ENCODE measurements around the gene MMP15. TPM values are rescaled to one million over a fixed set of nuclear protein-coding genes. Genes with fewer than 3 reads are reported as not detected.
A peak's percentile ranks its signal among the peaks of the same experiment; 100 is the strongest.

The MMP15 gene
- total and polyA plus RNA-seq, 2 of the 13 experiments (the other 11 are each of a cell fraction or from before 2014, with no cell fraction given): 35.2 to 44.9 TPM

DNA sequence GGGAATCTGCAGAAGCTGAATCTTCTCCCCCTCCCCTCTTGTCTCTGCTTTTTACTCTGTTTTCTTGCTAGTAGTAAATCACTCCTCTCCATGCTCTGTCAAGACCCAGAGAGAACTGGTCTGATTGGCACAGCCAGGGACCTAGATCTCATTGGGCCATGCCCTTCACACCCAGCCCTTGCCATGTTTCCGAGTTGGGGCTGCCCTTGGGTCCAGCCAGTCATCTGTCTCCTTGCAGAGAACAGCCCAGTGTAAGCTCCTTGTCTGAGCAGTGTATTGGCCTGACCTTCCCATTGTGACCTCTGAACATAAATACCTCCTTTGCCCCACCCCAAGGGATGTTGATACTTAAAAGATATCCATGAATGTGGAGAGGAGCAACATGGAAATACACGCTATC is 3.9 kb downstream of the MMP15 start:
- no peak for DNase-seq (ENCODE audit: low spot score)
- Histone ChIP-seq H3K4me3 (replicated peaks in 1 of 3; ENCODE audit: insufficient read depth in 1 of 3, low read depth in 2 of 3, low read length in 3 of 3) (no peak overlapping the region), H4K20me1 (ENCODE audit: insufficient read depth, low read length) (peaks cover 34% of the 10 kb centered on the region; the same call in 1 of the 2 replicates), H3K79me2 (ENCODE audit: insufficient read depth, low read length) (peaks cover 35% of the 10 kb centered on the region), H3K27ac (ENCODE audit: extremely low read length, insufficient read depth, low read length) (no peak overlapping the region), H3K9me3 (ENCODE audit: low read length) (no peaks in the 10 kb centered on the region), H3K9ac (ENCODE audit: insufficient read depth, low read depth, low read length) (no peak overlapping the region), H3K4me2 (ENCODE audit: low read depth, low read length) (no peak overlapping the region), H2AFZ (ENCODE audit: low read length) (no peak overlapping the region), H3K4me1 (ENCODE audit: insufficient read depth, low read length) (peaks cover 52% of the 10 kb centered on the region), H3K36me3 (replicated peaks in 1 of 2; ENCODE audit: control insufficient read depth in 1 of 2, insufficient read depth in 2 of 2, low read length in 2 of 2) (peaks cover 3 to 8% of the 10 kb centered on the region in 2 experiments; a peak in 2 of 5 replicates), H3K27me3 (ENCODE audit: control insufficient read depth in 1 of 2, insufficient read depth in 2 of 2, low read length in 2 of 2) (no peaks in the 10 kb centered on the region)
- BruUV-seq (replicated peaks): no TSS peak
- ChIA-PET POLR2A (no interaction called here), CTCF (ENCODE audit: low intra/inter-chr PET ratio, low total read pairs) (no interaction called here)
- no peak for FAIRE-seq
- ATAC-seq: no peak
- peak; percentile 33 for TF ChIP-seq RBM22 (optimal IDR thresholded peaks at IDR 0.05; ENCODE audit: low read length)
- TF ChIP-seq ZXDC (CRISPR knock-in tag; IDR thresholded peaks at IDR 0.05): 0 out of 2 replicates have a peak, but pooled peaks have one; percentile 7
- TF ChIP-seq ZNF30 (CRISPR knock-in tag; IDR thresholded peaks at IDR 0.05): no peak
- intact Hi-C loops (cut with micrococcal nuclease; ENCODE audit: unreplicated experiment): loop anchor here (10.0 kb wide), 2 partner anchors 165 to 275 kb away; partner anchors contain the start of gene CSNK2A2
- in situ Hi-C loops (cut with HindIII; ENCODE audit: extremely low pct_ligation_motif_present, low pct_unique_long_range_greater_than_20kb): no loop called here
- 95% methylated on average over 2 of the region's 2 CpGs for WGBS (ENCODE audit: low lambda C conversion rate)

DNA sequence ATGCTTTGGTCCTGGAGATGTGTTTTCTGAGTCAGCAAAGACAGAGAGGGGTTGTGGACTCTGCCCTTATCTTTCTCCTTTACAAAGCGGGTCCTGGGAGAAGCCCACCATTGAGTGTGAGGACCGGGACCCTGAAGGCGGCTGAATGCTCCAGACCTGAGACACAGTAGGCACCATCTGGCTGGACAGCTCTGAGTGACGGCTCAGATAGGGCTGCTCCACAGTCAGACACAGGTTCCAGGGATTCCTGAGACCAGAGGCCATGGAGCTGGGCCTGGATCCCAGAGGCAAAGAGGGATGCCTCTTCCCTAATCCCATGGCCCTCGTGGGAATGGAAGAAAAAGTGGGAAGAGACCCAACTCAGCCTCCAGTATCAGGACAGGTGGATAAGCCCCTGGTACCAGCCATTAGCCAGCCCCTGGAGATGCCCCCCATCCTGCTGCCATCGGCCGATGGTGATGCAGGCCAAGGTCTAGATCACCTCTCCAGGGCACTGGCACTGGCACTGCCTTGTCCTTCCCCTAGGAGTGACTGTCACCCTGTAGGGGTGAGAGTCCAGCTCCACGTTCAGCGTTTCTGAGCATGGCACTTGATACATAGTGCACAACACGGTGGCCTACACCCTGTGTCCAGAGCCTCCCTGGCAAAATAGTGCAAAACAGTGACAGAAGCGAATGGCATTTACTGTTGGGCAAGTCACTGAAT is 4.7 kb downstream of the MMP15 start:
- no peak for ATAC-seq
- no peak for FAIRE-seq

More for the DNA sequence above, 4.7 kb downstream of the MMP15 start:
- peaks cover 34% of the 10 kb centered on the region; the same call in 1 of the 2 replicates for H4K20me1 ChIP-seq (ENCODE audit: insufficient read depth, low read length)
- H3K79me2 ChIP-seq (ENCODE audit: insufficient read depth, low read length): peaks cover 35% of the 10 kb centered on the region
- POLR2A ChIA-PET: no interaction called here
- DNase-seq (ENCODE audit: low spot score): no peak
- no peak overlapping the region for H3K27ac ChIP-seq (ENCODE audit: extremely low read length, insufficient read depth, low read length)
- no peaks in the 10 kb centered on the region for H3K27me3 ChIP-seq (ENCODE audit: control insufficient read depth in 1 of 2, insufficient read depth in 2 of 2, low read length in 2 of 2)
- in situ Hi-C loops (cut with HindIII; ENCODE audit: extremely low pct_ligation_motif_present, low pct_unique_long_range_greater_than_20kb): no loop called here
- TSS peak; percentile 16 for BruUV-seq (replicated peaks)
- no peak overlapping the region for H3K4me3 ChIP-seq (replicated peaks in 1 of 3; ENCODE audit: insufficient read depth in 1 of 3, low read depth in 2 of 3, low read length in 3 of 3)
- CTCF ChIA-PET (ENCODE audit: low intra/inter-chr PET ratio, low total read pairs): no interaction called here
- no peak overlapping the region for H3K9ac ChIP-seq (ENCODE audit: insufficient read depth, low read depth, low read length)
- no peaks in the 10 kb centered on the region for H3K9me3 ChIP-seq (ENCODE audit: low read length)
- no peak overlapping the region for H2AFZ ChIP-seq (ENCODE audit: low read length)
- H3K36me3 ChIP-seq (replicated peaks in 1 of 2; ENCODE audit: control insufficient read depth in 1 of 2, insufficient read depth in 2 of 2, low read length in 2 of 2): peaks cover 3 to 8% of the 10 kb centered on the region in 2 experiments; a peak in 2 of 5 replicates
- H3K4me2 ChIP-seq (ENCODE audit: low read depth, low read length): no peak overlapping the region
- WGBS (ENCODE audit: low lambda C conversion rate): 91% methylated on average over 8 of the region's 11 CpGs
- peaks cover 45% of the 10 kb centered on the region for H3K4me1 ChIP-seq (ENCODE audit: insufficient read depth, low read length)
- TF ChIP-seq BORCS8-MEF2B (CRISPR knock-in tag; IDR thresholded peaks at IDR 0.05) (no peak), JDP2 (CRISPR knock-in tag; IDR thresholded peaks at IDR 0.05; ENCODE audit: borderline replicate concordance) (no peak), DPF2 (CRISPR knock-in tag; IDR thresholded peaks at IDR 0.05; ENCODE audit: borderline replicate concordance, low read depth) (no peak), SSRP1 (CRISPR knock-in tag; IDR thresholded peaks at IDR 0.05) (no peak), ZNF598 (CRISPR knock-in tag; IDR thresholded peaks at IDR 0.05; ENCODE audit: borderline replicate concordance) (no peak), PAF1 (CRISPR knock-in tag; IDR thresholded peaks at IDR 0.05) (no peak), MAZ (IDR thresholded peaks at IDR 0.05; ENCODE audit: borderline replicate concordance, low read depth, low read length) (no peak), MAZ (CRISPR knock-in tag; IDR thresholded peaks at IDR 0.05; ENCODE audit: low read depth) (no peak)
- TF ChIP-seq, protein P1, sequence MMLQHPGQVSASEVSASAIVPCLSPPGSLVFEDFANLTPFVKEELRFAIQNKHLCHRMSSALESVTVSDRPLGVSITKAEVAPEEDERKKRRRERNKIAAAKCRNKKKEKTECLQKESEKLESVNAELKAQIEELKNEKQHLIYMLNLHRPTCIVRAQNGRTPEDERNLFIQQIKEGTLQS (CRISPR knock-in tag; IDR thresholded peaks at IDR 0.05): no peak
- TF ChIP-seq, protein P2, sequence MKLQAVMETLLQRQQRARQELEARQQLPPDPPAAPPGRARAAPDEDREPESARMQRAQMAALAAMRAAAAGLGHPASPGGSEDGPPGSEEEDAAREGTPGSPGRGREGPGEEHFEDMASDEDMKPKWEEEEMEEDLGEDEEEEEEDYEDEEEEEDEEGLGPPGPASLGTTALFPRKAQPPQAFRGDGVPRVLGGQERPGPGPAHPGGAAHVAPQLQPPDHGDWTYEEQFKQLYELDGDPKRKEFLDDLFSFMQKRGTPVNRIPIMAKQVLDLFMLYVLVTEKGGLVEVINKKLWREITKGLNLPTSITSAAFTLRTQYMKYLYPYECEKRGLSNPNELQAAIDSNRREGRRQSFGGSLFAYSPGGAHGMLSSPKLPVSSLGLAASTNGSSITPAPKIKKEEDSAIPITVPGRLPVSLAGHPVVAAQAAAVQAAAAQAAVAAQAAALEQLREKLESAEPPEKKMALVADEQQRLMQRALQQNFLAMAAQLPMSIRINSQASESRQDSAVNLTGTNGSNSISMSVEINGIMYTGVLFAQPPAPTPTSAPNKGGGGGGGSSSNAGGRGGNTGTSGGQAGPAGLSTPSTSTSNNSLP (IDR thresholded peaks at IDR 0.05; ENCODE audit: low read depth, low read length): no peak
- intact Hi-C loops (cut with micrococcal nuclease; ENCODE audit: unreplicated experiment): no loop called here

All from HepG2 (cell line).